ENCODE results near the gene BAG5. TPM values are rescaled to one million over a fixed set of nuclear protein-coding genes. Genes with fewer than 3 reads are reported as not detected.

Gene BAG5
- total RNA-seq, 2 experiments from 2014 or later = 28.8 to 29.6 TPM

GRCh38 chr14:103606963-103607668 lies 44.7 kb upstream of the BAG5 start:
- peaks cover 8% of the 10 kb centered on the region for H3K9me3 Mint-ChIP-seq
- H3K36me3 Mint-ChIP-seq (ENCODE audit: low read depth) = peaks cover 5% of the 10 kb centered on the region
- H3K4me3 Mint-ChIP-seq = peak overlapping the region; percentile 43
- H3K27ac Mint-ChIP-seq = no peak overlapping the region
- ATAC-seq = peak; percentile 76
- H3K4me1 Mint-ChIP-seq (ENCODE audit: low read depth) = peaks cover 17% of the 10 kb centered on the region
- intact Hi-C loops (cut with micrococcal nuclease) = no loop called here
- TF ChIP-seq CTCF (IDR thresholded peaks at IDR 0.05) = peak; percentile 3
- DNase-seq = peak; percentile 75
- peaks cover 19% of the 10 kb centered on the region for H3K27me3 Mint-ChIP-seq
- ChIA-PET POLR2A (interaction anchor here (1.0 to 1.9 kb wide), 2 partner anchors 18 to 71 kb away, joined by 3 to 9 read pairs; no protein-coding TSS in a partner anchor), CTCF (interaction anchor here (0.8 to 1.0 kb wide), 2 partner anchors 21 to 38 kb away, joined by 3 read pairs; no protein-coding TSS in a partner anchor)

- POLR2A ChIA-PET = no interaction called here
- CTCF ChIA-PET = interaction anchor here (1.4 kb wide), 1 partner anchor 76 kb away, joined by 3 read pairs; no protein-coding TSS in a partner anchor
- Mint-ChIP-seq H3K4me3 (no peak overlapping the region), H3K27me3 (peaks cover 19% of the 10 kb centered on the region), H3K9me3 (no peaks in the 10 kb centered on the region), H3K36me3 (ENCODE audit: low read depth) (no peaks in the 10 kb centered on the region), H3K4me1 (ENCODE audit: low read depth) (peaks cover 17% of the 10 kb centered on the region), H3K27ac (no peak overlapping the region)
- no peak for TF ChIP-seq CTCF (IDR thresholded peaks at IDR 0.05)
- no peak for DNase-seq
- intact Hi-C loops (cut with micrococcal nuclease) = no loop called here
- ATAC-seq = no peak
These were observed 42.2 kb upstream of the BAG5 start for GRCh38 chr14:103604620-103605019.

- no peaks in the 10 kb centered on the region for H3K9me3 Mint-ChIP-seq
- peaks cover 2% of the 10 kb centered on the region for H3K4me1 Mint-ChIP-seq (ENCODE audit: low read depth)
- POLR2A ChIA-PET = no interaction called here
- CTCF ChIA-PET = no interaction called here
- H3K4me3 Mint-ChIP-seq = no peak overlapping the region
- intact Hi-C loops (cut with micrococcal nuclease) = no loop called here
- TF ChIP-seq CTCF (IDR thresholded peaks at IDR 0.05) = no peak
- DNase-seq = no peak
- no peak overlapping the region for H3K27ac Mint-ChIP-seq
- ATAC-seq = no peak
- peaks cover 2% of the 10 kb centered on the region for H3K36me3 Mint-ChIP-seq (ENCODE audit: low read depth)
- H3K27me3 Mint-ChIP-seq = no peaks in the 10 kb centered on the region
These were observed 38.0 kb upstream of the BAG5 start for GRCh38 chr14:103600503-103600902.

GRCh38 chr14:103597623-103598377 lies 35.3 kb upstream of the BAG5 start:
- POLR2A ChIA-PET = no interaction called here
- no peaks in the 10 kb centered on the region for H3K9me3 Mint-ChIP-seq
- H3K4me1 Mint-ChIP-seq (ENCODE audit: low read depth) = peaks cover 2% of the 10 kb centered on the region
- CTCF ChIA-PET = no interaction called here
- peaks cover 2% of the 10 kb centered on the region for H3K36me3 Mint-ChIP-seq (ENCODE audit: low read depth)
- intact Hi-C loops (cut with micrococcal nuclease) = no loop called here
- DNase-seq (peak; percentile 13), ATAC-seq (no peak)
- H3K27me3 Mint-ChIP-seq = no peaks in the 10 kb centered on the region
- no peak overlapping the region for H3K4me3 Mint-ChIP-seq
- no peak for TF ChIP-seq CTCF (IDR thresholded peaks at IDR 0.05)
- no peak overlapping the region for H3K27ac Mint-ChIP-seq

- no peak overlapping the region for H3K4me3 Mint-ChIP-seq
- H3K27ac Mint-ChIP-seq = no peak overlapping the region
- DNase-seq = no peak
- ATAC-seq = no peak
- ChIA-PET POLR2A (interaction anchor here (0.8 kb wide), 1 partner anchor 34 kb away, joined by 3 read pairs; no protein-coding TSS in a partner anchor), CTCF (no interaction called here)
- TF ChIP-seq CTCF (IDR thresholded peaks at IDR 0.05) = no peak
- intact Hi-C loops (cut with micrococcal nuclease) = no loop called here
- no peaks in the 10 kb centered on the region for H3K27me3 Mint-ChIP-seq
- H3K36me3 Mint-ChIP-seq (ENCODE audit: low read depth) = peaks cover 2% of the 10 kb centered on the region
- H3K9me3 Mint-ChIP-seq = no peaks in the 10 kb centered on the region
- peaks cover 2% of the 10 kb centered on the region for H3K4me1 Mint-ChIP-seq (ENCODE audit: low read depth)
These were observed 31.8 kb upstream of the BAG5 start for GRCh38 chr14:103594265-103594664.
